HS-5 (cell line): ENCODE measurements around the gene RPA3.

Source experiments
- DNase-seq: peaks from one replicate; pipeline ENCODE4 v3.0.0-alpha.2; 2012; ENCODE audit warnings: low read depth

Gene RPA3

DNA sequence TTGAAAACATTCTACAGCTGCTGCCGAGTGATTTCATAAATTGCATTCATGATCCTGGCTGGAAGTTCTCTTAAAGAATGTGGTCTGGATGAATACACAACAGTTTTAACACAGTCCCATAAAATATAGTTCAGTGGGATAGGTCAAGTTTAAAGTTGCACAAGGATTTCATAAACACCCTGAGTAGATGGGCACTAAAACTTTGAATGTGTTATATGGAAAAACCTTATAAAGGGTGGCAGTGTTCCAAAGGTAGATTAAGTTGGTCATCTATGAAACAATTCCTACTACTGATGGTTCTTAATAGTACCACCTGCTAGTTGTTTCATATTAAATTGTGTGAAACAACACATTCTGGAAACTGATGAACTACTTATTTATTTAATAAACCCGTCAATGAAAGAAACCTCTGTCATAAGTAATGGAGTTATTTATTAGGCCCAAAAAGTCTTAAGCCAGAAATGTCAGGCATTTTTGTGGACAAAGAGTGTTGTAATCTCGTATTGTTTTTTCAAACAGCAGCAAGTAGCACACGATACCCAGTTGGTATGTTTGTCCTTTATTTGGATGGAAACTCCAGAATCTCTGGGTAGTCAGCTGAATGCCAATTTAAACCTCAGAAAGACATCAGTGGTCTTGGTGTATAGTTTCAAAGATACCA lies 14.3 kb upstream of the RPA3 start:
- no peak for DNase-seq

GRCh38 chr7:7731732-7732131 lies 13.3 kb upstream of the RPA3 start:
- DNase-seq, result no peak

DNA sequence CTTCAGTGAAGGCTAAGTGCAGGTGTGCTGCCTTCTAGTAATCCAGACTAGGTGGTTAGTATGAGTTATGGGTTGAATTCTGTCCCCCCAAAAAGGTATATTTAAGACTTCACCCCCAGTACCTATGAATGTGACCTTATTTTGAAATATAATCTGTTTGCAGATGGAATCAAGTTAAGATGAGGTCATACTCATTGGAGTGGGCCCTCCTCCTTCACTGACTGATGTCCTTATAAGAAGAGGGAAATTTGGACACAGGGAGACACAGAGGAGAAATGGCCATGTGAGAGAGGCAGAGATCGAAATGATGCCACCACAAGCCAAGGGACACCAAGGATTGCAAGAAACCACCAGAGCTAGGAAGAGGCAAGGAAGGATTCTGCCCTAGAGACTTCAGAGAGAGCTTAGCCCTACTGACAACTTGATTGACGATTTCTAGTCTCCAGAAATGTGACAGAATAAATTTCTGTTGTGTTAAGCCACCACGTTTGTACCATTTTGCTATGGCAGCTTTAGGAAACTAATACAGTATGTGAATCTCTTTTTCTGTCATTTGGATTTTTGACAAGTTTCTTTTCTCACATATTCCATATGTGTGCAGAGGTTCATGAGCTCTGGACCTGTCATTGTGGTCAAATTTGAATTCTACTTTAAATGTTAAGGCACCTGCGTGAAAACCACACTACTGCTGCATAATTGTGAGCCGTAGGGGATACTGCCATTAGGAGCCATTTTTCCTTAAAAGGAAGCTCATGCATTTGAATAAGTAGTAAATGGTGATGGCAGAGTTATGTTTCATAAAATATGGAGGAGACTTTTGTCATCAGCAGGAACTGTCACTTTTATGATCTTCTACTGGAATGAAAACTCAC lies 2.6 kb upstream of the RPA3 start:
- DNase-seq, result no peak

DNA sequence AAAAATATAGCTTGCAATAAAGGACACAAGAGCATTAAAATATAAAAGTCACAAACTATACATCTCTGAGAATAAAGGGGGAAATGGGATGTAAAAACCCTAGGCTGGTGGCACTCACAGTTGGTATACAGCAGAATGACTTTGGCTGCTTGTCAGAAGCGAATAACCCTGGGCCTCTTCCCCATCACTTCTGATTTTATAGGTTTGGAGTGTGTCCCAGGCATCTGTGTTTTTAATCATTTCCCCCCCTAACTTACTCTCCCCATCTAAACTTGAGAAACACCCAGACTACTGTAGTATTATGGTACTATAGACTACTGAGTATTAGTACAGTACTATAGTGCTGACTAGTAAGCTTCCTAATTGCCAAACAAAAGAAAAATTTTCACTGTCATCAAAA lies 1.8 kb upstream of the RPA3 start:
- no peak for DNase-seq

DNA sequence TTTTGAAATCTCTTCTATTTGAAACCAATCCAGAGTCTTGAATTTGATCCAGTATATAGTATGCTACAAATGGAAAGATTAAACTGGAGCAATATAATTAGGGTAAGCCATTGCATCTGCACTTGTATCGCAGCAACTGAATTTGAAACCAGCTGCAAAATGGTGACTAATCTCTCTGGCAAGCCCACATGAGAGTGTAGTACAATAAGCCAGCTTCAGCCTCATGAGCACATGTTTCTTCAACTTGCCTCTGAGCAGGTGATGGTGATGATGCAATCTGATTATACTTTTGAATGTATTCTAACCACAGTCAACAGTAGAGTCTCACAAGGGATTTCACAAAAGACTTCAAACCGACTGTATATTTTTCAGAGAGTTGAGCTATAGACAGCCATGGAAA lies 829 bp upstream of the RPA3 start:
- DNase-seq, result peak; percentile 82

- no peak for DNase-seq
Observed at GRCh38 chr7:7713730-7714129, 4.7 kb downstream of the RPA3 start.

DNA sequence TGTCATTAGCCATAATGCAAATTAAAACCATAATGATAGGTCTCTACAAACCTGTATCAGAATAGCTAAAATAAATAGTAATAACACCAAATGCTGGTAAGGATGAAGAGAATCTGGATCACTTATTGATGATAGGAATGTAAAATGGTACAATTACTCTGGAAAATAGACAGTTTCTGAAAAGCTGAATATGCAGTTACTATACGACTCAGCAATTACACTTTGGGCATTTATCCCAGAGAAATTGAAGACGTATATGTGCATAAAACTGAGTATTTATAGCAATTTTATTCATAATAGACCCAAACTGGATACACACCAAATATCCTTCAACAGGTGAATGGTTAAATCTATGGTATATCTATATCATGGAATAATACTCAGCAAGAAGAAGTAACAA lies 7.9 kb downstream of the RPA3 start:
- DNase-seq, result no peak

GRCh38 chr7:7709291-7709690 lies 9.1 kb downstream of the RPA3 start:
- DNase-seq, result no peak

GRCh38 chr7:7707806-7708205 lies 10.6 kb downstream of the RPA3 start:
- DNase-seq, result no peak

DNA sequence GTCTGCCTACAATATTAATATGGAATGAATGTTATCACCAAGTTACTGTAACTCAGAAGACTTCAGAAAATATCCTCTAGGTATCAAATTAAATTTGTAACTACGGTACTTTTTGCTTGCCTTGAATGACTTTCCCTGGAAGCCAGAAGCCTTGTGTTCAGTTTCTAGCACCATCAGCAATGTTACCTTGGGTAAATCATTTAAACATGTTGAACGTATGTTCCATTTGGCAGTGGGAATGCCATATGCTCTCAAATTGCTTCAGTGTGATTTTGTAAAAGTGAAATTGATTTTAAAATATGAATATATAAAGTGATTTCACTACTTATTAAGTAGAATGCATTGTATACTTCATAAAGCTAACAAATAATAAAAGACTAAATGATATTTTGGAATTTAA lies 11.2 kb downstream of the RPA3 start:
- no peak for DNase-seq

- DNase-seq, result no peak
Observed at GRCh38 chr7:7706556-7707172, 11.7 kb downstream of the RPA3 start.

GRCh38 chr7:7706101-7706511 lies 12.3 kb downstream of the RPA3 start:
- no peak for DNase-seq

GRCh38 chr7:7705318-7705717 lies 13.1 kb downstream of the RPA3 start:
- DNase-seq, result no peak

DNA sequence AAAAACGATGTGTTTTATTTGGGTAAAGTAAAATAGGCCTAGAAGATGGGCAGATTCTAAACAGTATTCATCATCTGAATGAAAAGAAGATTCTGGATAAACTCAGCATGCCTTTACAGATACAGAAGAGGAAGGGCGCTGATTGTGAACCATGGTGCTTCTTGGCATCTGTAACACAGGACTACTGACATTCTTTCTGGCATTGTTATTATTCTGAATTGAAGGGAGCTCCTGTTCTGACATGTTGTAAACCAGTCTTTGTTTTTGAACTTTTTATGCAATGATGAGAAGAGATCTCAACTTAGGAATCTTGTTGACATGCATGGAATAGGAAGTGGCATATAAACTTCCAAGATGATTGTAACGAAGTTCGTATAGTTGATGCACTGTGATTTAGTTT lies 13.5 kb downstream of the RPA3 start:
- no peak for DNase-seq

GRCh38 chr7:7703427-7703826 lies 15.0 kb downstream of the RPA3 start:
- no peak for DNase-seq

DNA sequence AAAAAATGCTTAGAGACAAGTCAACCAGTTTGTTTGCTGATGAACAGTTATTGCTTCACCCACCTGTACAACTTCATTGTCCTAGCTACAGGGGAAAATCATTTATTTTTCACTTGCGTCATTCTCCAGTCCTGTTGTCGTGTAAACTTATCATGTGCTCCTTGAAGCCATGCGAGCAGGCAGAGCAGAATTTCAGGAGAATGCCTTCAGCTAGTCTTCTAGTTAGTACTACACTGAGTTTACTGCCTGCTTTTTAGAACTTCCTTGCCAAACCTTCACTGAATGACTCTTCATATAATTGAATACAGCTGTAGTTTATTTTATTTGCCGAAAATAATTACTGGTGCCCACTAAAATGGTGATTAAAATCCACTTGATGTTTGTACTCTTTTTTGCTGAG lies 15.6 kb downstream of the RPA3 start:
- no peak for DNase-seq

DNA sequence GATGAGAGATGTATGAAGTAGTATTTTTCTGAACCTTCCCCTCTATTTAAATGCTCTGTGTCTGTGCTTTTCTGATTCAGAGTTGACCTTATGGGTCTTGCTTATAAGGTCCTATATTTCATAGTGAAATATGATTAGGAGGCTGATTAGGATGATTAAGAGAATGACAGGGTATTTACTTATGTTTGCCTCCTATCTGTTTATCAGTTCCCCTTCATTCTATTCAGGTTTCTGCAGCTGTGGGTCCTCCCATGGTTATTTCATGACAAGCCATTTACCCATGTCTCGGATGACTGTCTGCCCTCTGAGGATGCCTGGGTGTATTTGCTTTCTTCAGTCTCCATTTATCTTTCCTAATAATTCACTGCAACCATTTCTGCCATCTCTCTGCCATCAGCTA lies 16.9 kb downstream of the RPA3 start:
- DNase-seq, result no peak

DNA sequence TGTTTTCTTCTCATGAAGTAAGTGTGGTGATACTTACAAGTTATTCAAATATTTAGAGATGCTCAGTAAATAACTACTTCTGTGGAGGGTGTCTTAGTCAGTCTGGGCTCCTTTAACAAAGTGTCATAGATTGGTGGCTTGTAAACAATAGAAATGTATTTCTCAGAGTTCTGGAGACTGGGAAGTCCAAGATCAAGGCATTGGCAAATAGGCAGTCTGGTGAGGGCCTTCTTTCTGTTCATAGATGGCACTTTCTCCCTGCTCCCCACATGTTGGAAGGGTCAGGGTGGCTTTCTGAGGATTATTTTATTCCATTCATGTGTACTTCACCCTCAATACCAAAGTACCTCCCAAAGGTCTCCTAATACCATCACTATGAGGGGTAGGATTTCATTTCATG lies 18.4 kb downstream of the RPA3 start:
- no peak for DNase-seq

DNA sequence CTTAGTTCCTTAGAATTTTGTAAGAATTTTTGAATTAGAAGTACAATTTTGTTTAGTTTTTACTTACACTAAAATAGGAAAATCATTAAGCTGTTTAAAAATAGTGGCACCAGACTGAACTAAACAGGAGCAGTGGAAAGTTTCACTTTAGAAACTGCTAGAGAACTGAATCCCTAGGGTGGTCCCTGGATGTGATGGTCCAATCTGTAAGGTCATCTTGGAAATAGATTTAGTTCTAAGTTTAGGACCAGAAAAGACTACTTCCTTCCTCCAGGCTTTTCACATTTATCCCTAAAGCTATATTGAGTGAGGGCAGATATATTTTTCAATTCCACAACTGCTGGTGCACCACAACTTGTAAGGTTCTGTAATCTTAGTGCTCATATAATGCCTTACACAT lies 19.0 kb downstream of the RPA3 start:
- no peak for DNase-seq

DNA sequence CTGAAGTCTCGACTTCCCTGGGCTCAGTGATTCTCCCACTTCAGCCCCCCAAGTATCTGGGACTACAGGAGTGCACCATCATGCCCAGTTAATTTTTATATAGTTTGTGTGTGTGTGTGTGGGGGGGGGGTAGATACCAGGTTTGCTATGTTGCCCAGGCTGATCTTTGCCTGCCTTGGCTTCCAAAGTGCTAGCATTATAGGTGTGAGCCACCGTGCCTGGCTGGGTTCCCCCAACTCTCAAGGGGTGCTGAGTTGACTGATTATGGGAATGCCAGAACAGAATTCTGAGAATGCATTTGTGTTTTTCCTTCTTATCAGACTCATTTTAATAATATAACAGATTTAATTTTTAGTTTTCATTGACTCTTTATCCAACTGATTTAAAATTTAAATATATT lies 19.5 kb downstream of the RPA3 start:
- no peak for DNase-seq

GRCh38 chr7:7696458-7697119 lies 21.8 kb downstream of the RPA3 start:
- peak; percentile 43 for DNase-seq

DNA sequence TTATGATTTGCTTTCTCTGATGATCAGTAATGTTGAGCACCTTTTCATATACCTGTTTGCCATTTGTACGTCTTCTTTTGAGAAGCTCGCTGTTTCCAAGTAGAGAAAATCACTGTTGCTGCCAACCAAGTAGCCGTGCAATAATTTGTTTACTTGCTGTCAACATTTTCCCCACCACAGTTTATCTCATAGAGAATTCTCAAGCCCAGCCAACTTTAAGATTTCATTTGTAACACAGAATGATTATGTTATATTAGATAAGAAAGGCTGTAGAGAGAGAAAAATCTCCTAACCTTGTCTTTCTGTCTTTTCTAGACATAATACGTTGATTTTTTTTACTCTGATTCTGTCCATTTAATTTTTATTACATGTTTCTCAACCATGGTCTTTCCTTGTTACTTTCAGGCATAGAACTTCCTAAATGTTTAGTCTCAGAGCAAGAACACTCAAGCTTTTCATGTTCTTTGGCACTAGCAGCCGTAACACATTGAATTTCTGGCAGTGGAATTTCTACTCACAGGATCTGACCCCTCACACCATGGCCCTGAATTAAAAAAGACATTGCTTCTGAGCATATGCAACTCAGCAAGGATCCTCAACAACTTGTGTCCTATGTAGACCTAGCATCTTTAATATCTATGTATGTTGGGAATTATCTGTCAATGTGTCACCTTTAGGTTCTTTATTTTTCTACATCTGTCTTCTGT lies 23.1 kb downstream of the RPA3 start:
- DNase-seq, result no peak
